Panc1 (cell line): ENCODE data around the gene IQSEC1.

ENCODE experiments used
- CTCF ChIP-seq: fragments of 450-650 bp; IDR thresholded peaks from 2 replicates; pipeline ENCODE4 v1.5.1; 2017; ENCODE audit warnings: mild to moderate bottlenecking
- SIN3A ChIP-seq: IDR thresholded peaks from 2 replicates; pipeline ENCODE4 v1.6.1; 2012; ENCODE audit warnings: low read depth, mild to moderate bottlenecking, low read length, moderate library complexity, borderline replicate concordance; ENCODE audit not compliant: insufficient read depth
- TCF7L2 ChIP-seq: IDR thresholded peaks from 2 replicates; pipeline ENCODE4 v1.6.1; 2011; ENCODE audit warnings: mild to moderate bottlenecking, low read depth, low read length, inconsistent platforms

- TF ChIP-seq CTCF (no peak), TCF7L2 (no peak), SIN3A (no peak)
Measured at GRCh38 chr3:12964711-12965612, 108.3 kb downstream of the IQSEC1 start.
